Mucosa of descending colon (tissue), 3 donors: ENCODE data around the gene PPIL4. TPM values are rescaled to one million over a fixed set of nuclear protein-coding genes. Genes with fewer than 3 reads are reported as not detected.

Experiments
- ATAC-seq: fragments of 200-7000 bp; cut with Tn5 transposase; one replicate; pipeline ENCODE4 v1.9.1; 2020; ENCODE audit warnings: mild to moderate bottlenecking, moderate library complexity
- DNase-seq, 3 donors: peaks; one replicate each; pipeline ENCODE4 v3.0.0-alpha.2; 2020
- H3K36me3 ChIP-seq: fragments of 200-600 bp; one replicate; pipeline ENCODE4 v1.8.0; 2021; ENCODE audit warnings: low read depth, mild to moderate bottlenecking
- H3K4me1 ChIP-seq: fragments of 200-600 bp; one replicate; pipeline ENCODE4 v1.8.0; 2021; ENCODE audit warnings: low read depth, mild to moderate bottlenecking
- H3K4me3 ChIP-seq: fragments of 200-600 bp; one replicate; pipeline ENCODE4 v1.8.0; 2021; ENCODE audit warnings: mild to moderate bottlenecking
- H3K9me3 ChIP-seq: fragments of 200-600 bp; one replicate; pipeline ENCODE4 v1.8.0; 2021; ENCODE audit warnings: mild to moderate bottlenecking
- CTCF ChIP-seq: fragments of 200-600 bp; IDR thresholded peaks from one replicate; pipeline ENCODE4 v1.8.0; 2022; ENCODE audit warnings: antibody characterized with exemption, mild to moderate bottlenecking
- intact Hi-C, 2 donors: fragments of 100-400 bp; cut with DNase I in 1 of 2; cut with micrococcal nuclease in 1 of 2; formaldehyde crosslinking; loops; one replicate each; pipeline versions ENCODE4 v1.11.0 to v1.11.1; 2022; cut with DNase I, micrococcal nuclease
- total RNA-seq, 3 donors: library from RNA; stranded (reverse); fragmentation: NEBNext Ultra II Directional in 2 of 3; extraction: Animal tissue kit (Norgen Biotek cat#: 25700) in 2 of 3; gene quantifications; one replicate each; pipeline versions ENCODE4 v1.2.1 to v1.2.4, GENCODE V29; 2021 to 2023
- donor health status: DM: no; HTN: no; CAD: no; lungs with moderate emphysema.
- donor health status: DM: no; HTN: no; CAD: no.
- donor health status: DM: no; HTN: yes; CAD: no.

PPIL4 gene
- total RNA-seq, 3 donors from 2014 or later, result 16.4 to 25.6 (median 21.5) TPM

GRCh38 chr6:149455031-149455732 is 90.7 kb downstream of the PPIL4 start:
- DNase-seq, result no peak
- ATAC-seq, result no peak
- no peaks in the 10 kb centered on the region for H3K9me3 ChIP-seq
- H3K36me3 ChIP-seq, result no peaks in the 10 kb centered on the region
- TF ChIP-seq CTCF, result no peak
- H3K4me1 ChIP-seq, result peaks cover 31% of the 10 kb centered on the region
- intact Hi-C loops, result no loop called here
- H3K4me3 ChIP-seq, result no peak overlapping the region

Other genes with a start within 250 kb of the PPIL4 start
- 100 to 1,000 TPM in 1 of 3 donors, 10 to 100 TPM in 2; 57.1 to 124 (median 70.2) TPM for gene TAB2, start 228.3 kb downstream of the PPIL4 start, total RNA-seq
- 1 to 10 TPM; 1.7 to 3.6 (median 2.7) TPM for gene SUMO4, start 145.8 kb downstream of the PPIL4 start, total RNA-seq
- gene ZC3H12D, start 61.0 kb downstream of the PPIL4 start, total RNA-seq, result 1 to 10 TPM; 5.2 to 9.1 (median 8.9) TPM
- gene GINM1, start 20.3 kb upstream of the PPIL4 start, total RNA-seq, result 10 to 100 TPM; 45.6 to 64.6 (median 48.4) TPM
- gene KATNA1, start 102.7 kb upstream of the PPIL4 start, total RNA-seq, result 10 to 100 TPM in 2 of 3 donors, 1 to 10 TPM in 1; 9.2 to 16.8 (median 13.2) TPM
- gene LATS1, start 172.1 kb upstream of the PPIL4 start, total RNA-seq, result 10 to 100 TPM; 23.2 to 39.0 (median 23.3) TPM
- gene NUP43, start 200.5 kb upstream of the PPIL4 start, total RNA-seq, result 10 to 100 TPM; 25.8 to 27.9 (median 26.0) TPM
- gene PCMT1, start 203.7 kb upstream of the PPIL4 start, total RNA-seq, result 10 to 100 TPM; 51.9 to 72.4 (median 57.9) TPM